Skeletal muscle satellite cell (primary cell): ENCODE data around the gene HOXD1.

Experiments
- H3K27me3 ChIP-seq: 2 replicates; pipeline ENCODE4 v1.7.0; 2013; ENCODE audit warnings: low read length; ENCODE audit not compliant: control insufficient read depth, insufficient read depth
- H3K36me3 ChIP-seq: 2 replicates; pipeline ENCODE4 v1.7.0; 2013; ENCODE audit warnings: mild to moderate bottlenecking, control low read depth, low read length; ENCODE audit not compliant: insufficient read depth
- H3K4me1 ChIP-seq: 2 replicates; pipeline ENCODE4 v1.7.0; 2013; ENCODE audit warnings: low read length; ENCODE audit not compliant: control insufficient read depth, insufficient read depth
- H3K4me2 ChIP-seq: 2 replicates; pipeline ENCODE4 v1.7.0; 2013; ENCODE audit warnings: mild to moderate bottlenecking, low read length
- H3K4me3 ChIP-seq: 2 replicates; pipeline ENCODE4 v1.7.0; 2013; ENCODE audit warnings: low read length
- H3K9ac ChIP-seq: 2 replicates; pipeline ENCODE4 v1.7.0; 2013; ENCODE audit warnings: mild to moderate bottlenecking, low read depth, low read length, moderate library complexity
- H3K9me3 ChIP-seq: replicated peaks from 2 replicates; pipeline ENCODE4 v1.7.0; 2013; ENCODE audit warnings: mild to moderate bottlenecking, control low read depth, low read length

Gene HOXD1

DNA sequence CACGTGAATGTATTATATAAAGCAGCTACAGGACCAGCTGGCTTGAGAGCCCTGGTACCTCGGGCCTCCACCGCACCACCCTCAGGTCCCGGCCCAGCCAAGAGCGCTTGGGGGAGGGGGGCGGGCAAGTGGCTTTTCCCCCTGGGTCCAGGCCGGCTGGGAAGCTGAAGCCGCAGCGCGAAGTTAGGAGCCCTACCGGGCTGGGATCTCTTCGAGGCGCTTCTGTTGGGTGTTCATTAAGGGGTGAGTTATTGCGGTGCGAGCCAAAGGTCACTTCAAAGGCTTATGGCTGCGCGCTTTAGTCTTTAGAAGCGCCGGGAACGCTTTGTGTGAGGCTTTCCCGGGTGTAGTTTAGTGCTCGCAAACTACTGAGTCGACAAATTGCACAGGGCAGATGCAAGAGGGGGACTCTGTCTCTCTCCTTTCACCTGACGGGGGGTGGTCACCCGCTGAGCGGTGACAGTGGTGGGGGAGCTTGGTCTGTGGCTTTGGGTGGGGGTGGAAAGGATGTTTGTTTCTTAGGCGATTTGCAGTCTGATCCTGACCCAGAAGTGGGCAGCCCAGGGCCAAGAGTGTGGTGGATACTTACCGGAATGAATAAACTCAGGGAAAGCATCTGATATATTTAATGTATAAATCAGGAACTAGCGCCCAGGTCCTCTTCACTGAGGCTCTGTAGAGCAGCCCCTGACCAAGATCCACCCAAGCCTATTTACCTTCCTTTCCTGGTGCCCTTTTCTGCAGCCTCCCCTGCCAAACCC is 25.4 kb upstream of the HOXD1 start:
- Histone ChIP-seq H3K27me3 (peaks cover 80% of the 10 kb centered on the region), H3K4me1 (peaks cover 10% of the 10 kb centered on the region), H3K4me3 (no peak overlapping the region), H3K9ac (no peak overlapping the region), H3K36me3 (no peaks in the 10 kb centered on the region), H3K9me3 (no peaks in the 10 kb centered on the region), H3K4me2 (no peak overlapping the region)

DNA sequence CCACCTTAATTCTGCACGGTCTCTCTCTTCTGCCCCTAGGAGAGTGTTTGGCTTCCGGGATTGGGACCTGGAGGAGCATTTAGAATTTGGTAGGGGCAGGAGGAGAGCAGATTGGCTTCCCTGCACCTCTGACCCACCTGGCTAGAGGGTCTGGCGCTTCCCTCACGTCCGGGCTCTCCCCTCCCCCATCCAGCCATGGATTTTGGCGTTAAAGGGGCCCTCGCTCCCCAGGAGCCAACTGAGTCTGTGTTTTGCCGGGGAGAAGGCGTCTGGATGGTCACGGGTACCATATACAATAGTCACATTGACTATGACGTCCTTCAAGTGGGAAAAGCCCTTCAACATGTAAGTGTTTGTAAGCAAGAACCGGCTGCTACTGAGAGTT is 24.8 kb upstream of the HOXD1 start:
- Histone ChIP-seq H3K9ac (no peak overlapping the region), H3K4me3 (no peak overlapping the region), H3K4me1 (peaks cover 10% of the 10 kb centered on the region), H3K9me3 (no peaks in the 10 kb centered on the region), H3K4me2 (no peak overlapping the region), H3K27me3 (peaks cover 77% of the 10 kb centered on the region), H3K36me3 (no peaks in the 10 kb centered on the region)

DNA sequence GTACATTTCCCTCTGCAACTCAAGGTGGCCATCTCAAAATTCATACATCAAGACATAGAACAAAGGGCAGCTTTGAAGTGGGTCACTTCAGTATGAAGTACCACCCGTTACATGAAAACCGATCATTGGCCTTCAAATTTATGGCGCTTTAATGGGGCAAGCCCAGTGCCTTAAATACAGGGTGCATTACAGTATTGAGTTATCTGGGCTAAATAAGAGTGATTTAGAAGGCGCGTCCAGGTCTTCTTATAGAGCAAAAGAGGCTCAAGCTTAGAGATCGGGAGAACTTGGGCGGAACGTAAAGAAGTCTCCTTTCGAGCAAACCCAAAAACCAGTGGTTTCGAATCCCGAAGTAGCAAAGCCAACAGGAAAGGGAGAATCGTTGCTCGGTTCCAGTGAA is 24.3 kb upstream of the HOXD1 start:
- Histone ChIP-seq H3K4me1 (peaks cover 10% of the 10 kb centered on the region), H3K27me3 (peaks cover 77% of the 10 kb centered on the region), H3K4me3 (no peak overlapping the region), H3K9me3 (no peaks in the 10 kb centered on the region), H3K36me3 (no peaks in the 10 kb centered on the region), H3K9ac (no peak overlapping the region), H3K4me2 (no peak overlapping the region)

DNA sequence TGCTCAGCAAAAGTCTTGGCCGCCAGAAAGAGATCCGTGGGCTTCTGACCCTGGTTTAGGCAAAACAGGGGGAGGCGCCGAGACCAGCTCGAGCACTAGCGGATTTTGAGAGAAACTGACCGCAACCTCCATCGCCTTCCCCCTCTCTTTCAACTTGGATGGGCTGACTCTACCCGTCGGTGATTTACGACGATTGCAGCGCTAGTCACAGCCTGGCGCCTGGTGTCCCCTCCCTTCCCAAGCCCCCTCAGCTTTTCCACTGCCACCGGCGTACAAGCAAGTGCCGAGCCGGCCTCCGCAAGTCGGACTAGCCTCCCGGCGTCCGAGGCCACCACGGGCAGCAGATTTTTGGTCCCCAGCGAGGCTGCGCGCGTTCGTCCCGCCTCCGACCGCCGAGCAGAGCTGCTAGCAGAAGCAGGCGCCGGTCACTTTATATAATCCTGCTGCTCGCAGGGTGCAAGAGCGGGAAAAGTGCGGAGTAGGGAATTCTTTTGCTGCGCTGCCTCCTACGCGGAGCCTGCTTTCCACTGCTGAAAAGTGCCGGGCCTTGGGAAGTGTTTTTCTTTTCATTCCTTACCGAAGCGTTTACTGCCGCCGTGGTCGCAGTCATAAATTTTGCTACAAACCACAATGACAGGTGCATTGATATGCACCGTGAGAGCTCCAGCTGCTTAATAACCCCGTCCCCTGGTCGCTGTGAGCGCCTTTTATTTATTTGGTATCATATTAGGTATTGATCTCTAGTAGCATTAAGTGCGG is 23.7 kb upstream of the HOXD1 start:
- no peaks in the 10 kb centered on the region for H3K9me3 ChIP-seq
- no peak overlapping the region for H3K4me3 ChIP-seq
- H3K4me2 ChIP-seq, result no peak overlapping the region
- peaks cover 10% of the 10 kb centered on the region for H3K4me1 ChIP-seq
- no peak overlapping the region for H3K9ac ChIP-seq
- H3K27me3 ChIP-seq, result peaks cover 72% of the 10 kb centered on the region
- no peaks in the 10 kb centered on the region for H3K36me3 ChIP-seq

DNA sequence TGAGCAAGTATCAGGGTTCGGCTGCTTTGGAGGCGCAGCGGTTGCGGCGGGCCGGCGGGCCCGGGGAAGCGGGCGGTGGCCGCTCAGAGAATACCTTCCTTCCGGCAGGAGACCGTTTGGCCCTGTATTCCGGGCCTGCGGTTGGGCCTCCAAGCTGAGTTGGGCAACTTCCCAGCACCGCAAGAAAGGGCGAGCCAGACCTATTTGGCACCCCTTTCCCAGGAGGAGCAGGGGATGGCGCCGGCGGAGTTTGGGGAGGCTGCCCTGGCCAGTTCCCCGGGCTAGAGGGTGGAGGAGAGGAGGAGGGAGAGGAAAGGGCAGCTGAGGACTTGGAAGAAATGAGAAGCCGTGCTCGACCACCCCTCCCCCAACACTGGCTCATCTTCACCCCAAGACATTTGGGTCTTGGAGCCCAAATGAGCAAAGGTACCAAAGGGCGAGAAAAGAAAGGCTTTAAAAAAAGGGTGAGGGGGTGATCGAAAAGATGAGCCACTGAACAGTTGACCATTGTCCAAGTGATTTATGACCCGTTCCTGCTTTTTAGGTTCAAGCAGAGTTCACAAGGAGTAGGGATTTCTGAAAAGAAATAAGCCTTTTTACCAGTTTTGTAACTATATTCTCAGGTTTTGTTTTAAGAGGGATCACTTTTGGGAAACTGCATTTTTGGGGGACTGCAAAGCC is 23.0 kb upstream of the HOXD1 start:
- Histone ChIP-seq H3K4me3 (no peak overlapping the region), H3K9ac (no peak overlapping the region), H3K27me3 (peaks cover 71% of the 10 kb centered on the region), H3K4me1 (peaks cover 10% of the 10 kb centered on the region), H3K9me3 (no peaks in the 10 kb centered on the region), H3K36me3 (no peaks in the 10 kb centered on the region), H3K4me2 (no peak overlapping the region)

DNA sequence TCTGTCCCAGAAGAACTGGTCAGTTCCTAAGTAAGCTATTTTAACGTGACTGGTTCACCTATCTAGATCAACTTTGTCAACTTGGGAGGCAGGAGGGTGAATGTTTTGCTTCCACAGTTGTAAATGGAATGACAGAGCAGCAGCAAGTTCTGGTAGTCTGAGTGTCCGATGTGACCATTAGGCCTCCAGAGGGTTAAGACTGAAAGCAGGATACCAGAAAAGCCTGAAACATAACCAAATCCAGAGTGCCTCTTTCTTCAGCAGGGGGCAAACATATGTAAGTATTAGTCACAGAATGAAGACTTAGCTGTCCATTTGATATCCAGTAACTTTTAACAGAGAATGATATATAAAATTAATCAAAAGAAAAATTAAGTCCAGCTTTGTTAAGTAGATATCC is 22.2 kb upstream of the HOXD1 start:
- no peaks in the 10 kb centered on the region for H3K9me3 ChIP-seq
- peaks cover 10% of the 10 kb centered on the region for H3K4me1 ChIP-seq
- no peaks in the 10 kb centered on the region for H3K36me3 ChIP-seq
- no peak overlapping the region for H3K4me3 ChIP-seq
- peaks cover 69% of the 10 kb centered on the region for H3K27me3 ChIP-seq
- no peak overlapping the region for H3K4me2 ChIP-seq
- H3K9ac ChIP-seq, result no peak overlapping the region

DNA sequence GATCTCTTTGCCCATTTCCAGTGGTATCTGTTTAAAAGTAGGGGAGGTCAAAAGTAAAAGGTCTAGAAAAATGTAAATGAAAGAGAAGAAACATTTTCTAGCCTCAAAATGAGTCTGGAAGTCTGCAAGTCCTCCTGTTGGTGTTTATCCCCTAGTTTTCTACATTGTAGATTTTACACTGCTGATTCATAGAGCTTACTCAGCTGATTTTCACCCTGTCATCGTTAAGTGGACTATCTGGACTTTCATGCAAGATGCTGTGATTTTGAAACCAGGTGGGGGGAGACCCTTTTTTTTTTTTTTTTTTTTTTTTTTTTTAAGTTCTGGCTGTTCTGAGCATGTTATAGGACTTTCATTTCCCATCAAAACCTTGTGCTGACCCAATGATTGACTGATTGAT is 21.1 kb upstream of the HOXD1 start:
- Histone ChIP-seq H3K4me2 (no peak overlapping the region), H3K27me3 (peaks cover 63% of the 10 kb centered on the region), H3K36me3 (no peaks in the 10 kb centered on the region), H3K9me3 (no peaks in the 10 kb centered on the region), H3K4me1 (peaks cover 7% of the 10 kb centered on the region), H3K4me3 (no peak overlapping the region), H3K9ac (no peak overlapping the region)

DNA sequence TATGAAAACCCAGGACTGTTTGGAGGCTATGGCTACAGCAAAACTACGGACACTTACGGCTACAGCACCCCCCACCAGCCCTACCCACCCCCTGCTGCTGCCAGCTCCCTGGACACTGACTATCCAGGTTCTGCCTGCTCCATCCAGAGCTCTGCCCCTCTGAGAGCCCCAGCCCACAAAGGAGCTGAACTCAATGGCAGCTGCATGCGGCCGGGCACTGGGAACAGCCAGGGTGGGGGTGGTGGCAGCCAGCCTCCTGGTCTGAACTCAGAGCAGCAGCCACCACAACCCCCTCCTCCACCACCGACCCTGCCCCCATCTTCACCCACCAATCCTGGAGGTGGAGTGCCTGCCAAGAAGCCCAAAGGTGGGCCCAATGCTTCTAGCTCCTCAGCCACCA is 19.3 kb upstream of the HOXD1 start:
- Histone ChIP-seq H3K4me1 (peaks cover 7% of the 10 kb centered on the region), H3K4me3 (no peak overlapping the region), H3K9me3 (no peaks in the 10 kb centered on the region), H3K36me3 (no peaks in the 10 kb centered on the region), H3K4me2 (no peak overlapping the region), H3K27me3 (peaks cover 64% of the 10 kb centered on the region), H3K9ac (no peak overlapping the region)

DNA sequence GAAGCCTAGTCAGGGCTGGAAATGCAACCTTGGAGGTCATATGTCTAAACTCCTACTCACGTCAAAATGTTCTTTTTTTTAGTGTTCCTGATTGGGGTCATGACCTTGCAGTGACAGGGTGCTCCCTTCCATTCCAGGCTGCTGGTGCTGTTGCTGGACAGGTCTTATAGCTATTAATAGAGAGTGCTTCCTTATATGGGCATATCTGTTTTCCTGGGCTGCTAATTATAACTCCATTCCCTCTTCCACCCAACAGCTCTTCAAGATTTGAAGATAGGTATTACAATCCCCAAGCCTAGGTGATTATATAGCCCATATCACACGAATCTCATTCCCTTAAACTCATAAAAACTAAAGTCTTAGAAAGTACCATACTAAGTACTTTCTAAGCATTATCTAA is 18.8 kb upstream of the HOXD1 start:
- Histone ChIP-seq H3K4me3 (no peak overlapping the region), H3K27me3 (peaks cover 62% of the 10 kb centered on the region), H3K36me3 (no peaks in the 10 kb centered on the region), H3K4me1 (peaks cover 4% of the 10 kb centered on the region), H3K9ac (no peak overlapping the region), H3K4me2 (no peak overlapping the region), H3K9me3 (no peaks in the 10 kb centered on the region)

DNA sequence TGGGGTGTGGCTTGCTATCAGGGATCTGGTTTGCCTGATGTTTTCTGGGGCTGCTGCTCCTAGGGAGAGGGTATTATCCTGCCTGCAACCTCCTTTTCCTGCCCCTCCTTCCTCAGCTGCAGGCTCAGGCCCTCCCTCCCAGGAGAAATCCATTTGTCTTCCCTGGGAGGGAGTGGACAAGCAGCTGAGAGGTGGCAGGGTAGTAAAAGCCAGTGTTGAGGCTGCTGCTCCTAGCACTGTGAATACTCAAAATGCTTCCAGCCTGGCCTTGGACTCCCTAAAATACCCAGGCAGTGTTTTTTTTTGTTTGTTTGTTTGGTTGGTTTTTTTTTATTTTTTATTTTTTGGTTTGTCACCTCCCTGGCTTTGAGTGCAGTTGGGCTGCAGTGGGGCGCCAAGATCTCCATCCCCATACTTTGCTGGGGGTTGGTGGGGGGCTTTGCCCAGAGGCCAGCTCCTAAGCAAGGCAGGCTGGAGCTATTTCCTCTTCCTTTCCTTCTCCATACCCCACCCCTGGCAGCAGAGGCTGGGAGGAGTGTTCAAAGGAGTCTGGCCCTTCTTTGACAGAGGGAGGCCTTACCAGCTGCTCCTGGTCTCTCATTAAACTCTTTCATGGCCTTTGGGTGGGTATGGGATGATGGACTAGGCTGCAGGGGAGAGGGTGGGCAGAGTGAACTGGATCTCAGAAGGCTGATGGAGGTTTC is 17.7 kb upstream of the HOXD1 start:
- H3K27me3 ChIP-seq, result peaks cover 56% of the 10 kb centered on the region

DNA sequence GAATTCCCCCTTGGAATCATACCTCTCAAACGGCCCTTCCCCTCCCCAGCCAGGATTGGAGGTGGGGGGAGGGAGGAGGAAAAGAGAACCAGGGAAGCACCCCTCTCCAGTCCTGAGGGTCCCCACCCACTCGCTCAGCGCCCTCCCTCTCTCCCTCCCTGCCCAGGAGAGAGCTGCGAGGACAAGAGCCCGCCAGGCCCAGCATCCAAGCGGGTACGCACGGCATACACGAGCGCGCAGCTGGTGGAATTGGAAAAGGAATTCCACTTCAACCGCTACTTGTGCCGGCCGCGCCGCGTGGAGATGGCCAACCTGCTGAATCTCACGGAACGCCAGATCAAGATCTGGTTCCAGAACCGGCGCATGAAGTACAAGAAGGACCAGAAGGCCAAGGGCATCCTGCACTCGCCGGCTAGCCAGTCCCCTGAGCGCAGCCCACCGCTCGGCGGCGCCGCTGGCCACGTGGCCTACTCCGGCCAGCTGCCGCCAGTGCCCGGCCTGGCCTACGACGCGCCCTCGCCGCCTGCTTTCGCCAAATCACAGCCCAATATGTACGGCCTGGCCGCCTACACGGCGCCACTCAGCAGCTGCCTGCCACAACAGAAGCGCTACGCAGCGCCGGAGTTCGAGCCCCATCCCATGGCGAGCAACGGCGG is 17.0 kb upstream of the HOXD1 start:
- Histone ChIP-seq H3K4me2 (no peak overlapping the region), H3K9me3 (no peaks in the 10 kb centered on the region), H3K4me3 (no peak overlapping the region), H3K36me3 (no peaks in the 10 kb centered on the region), H3K27me3 (peaks cover 57% of the 10 kb centered on the region), H3K9ac (no peak overlapping the region), H3K4me1 (no peaks in the 10 kb centered on the region)

More for the DNA sequence above, 17.7 kb upstream of the HOXD1 start:
- Histone ChIP-seq H3K4me2 (no peak overlapping the region), H3K9ac (no peak overlapping the region), H3K36me3 (no peaks in the 10 kb centered on the region), H3K9me3 (no peaks in the 10 kb centered on the region), H3K4me3 (no peak overlapping the region), H3K4me1 (no peaks in the 10 kb centered on the region)
